GM21367 (cell line): Measurements from ENCODE around the gene SHF.

Experiments
- ATAC-seq: cut with Tn5 transposase; IDR thresholded peaks from one replicate; pipeline ENCODE4 v1.9.1; 2021; ENCODE audit not compliant: unreplicated experiment

The SHF gene

DNA sequence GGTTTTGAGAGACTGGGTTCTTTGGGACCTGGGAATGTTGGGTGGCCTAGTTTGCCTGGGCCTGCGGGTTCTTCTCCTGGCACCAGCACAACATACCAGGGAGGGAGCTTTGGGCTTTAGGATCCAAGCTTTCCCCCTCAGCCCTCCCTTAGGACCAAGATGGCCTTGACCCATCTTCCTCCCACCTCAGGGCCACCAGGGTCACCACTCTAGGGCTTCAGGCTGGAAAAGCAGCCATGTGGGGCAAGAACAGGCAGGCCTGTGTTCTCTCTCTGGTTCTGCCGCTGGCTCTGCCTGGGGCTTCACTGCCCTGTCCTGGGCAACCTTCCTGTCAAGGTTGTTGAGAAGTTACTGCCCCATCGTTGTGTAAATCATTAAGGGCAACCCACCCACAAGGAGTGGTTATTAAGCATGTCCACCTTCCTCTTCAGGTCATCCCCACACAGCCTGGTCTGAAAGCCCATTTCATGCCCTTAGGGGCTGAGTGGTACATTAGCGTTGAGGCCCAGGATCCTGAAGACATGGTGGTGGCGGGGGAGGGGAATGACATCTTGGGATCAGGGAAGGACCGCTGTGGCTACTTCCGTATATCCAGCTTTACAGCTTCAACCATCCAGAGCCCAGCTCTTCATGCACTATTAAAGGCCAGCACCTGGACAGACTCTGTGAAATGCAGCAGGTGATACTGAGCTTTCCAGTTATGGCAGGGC is 57.3 kb downstream of the SHF start:
- ATAC-seq = no peak

DNA sequence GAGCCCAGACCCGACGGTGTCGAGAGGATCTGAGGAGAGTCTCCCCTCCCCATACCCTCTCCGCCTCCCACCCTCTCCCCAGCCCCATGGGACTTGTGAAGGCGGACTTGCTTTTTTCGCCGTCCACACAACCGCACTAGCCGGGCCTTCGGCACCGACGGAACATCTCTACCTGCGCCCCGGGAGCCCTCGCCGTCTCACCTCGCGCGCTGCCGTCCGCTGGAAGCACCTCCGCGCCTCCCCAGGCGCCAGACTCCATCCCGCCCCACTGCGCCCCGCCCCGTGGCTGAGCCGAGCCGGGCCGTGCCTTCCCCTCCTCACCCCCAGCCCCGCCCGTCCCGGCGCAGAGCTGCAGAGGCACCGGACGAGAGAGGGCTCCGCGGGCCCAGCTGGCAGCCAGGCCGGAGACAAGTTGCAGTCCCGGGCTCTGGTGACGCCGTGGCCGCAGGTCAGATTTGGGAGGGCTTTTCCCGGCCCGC is 58.1 kb downstream of the SHF start, which contains the start of the genes DUOX1 and DUOXA1:
DUOX1 (plus strand) TSS at position 344 of the 479 bp plus-strand sequence. CDS start 1,973 bp downstream, outside the sequence.
DUOXA1 (minus strand) TSS at position 229 of the 479 bp plus-strand sequence. CDS start 6,865 bp downstream, outside the sequence.
- no peak for ATAC-seq

DNA sequence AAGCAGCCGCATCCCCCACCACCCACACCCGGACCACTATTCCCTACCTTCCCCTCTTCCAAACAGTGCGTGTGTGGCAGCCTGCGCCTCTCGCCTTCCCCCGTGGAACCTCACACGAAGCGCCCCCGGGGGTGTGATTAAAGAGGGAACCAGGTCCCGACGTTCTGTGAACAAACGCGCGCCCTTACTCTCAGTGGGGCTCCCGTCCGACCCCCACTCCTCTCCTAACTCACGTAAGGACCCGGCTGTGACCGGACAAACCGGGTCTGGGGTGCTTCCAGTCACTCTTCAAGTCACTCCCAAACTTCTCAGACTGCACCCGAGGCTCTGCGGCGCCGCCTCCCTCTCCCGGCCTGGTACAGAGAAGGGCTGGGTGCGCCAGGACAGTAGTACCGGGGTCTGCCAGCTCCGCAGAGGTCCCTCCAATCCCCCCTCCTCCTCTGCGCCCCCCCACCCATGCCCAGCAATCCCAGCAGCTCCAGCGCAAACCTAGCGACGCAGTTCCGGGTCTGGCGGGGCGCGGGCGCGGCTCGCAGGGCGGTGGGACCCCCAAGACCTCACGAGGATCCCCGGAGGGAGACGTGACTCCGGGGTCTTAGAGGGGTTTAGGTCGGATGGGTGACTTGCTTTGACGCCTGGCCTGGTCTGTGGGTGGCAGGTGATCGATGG is 58.7 kb downstream of the SHF start:
- no peak for ATAC-seq

DNA sequence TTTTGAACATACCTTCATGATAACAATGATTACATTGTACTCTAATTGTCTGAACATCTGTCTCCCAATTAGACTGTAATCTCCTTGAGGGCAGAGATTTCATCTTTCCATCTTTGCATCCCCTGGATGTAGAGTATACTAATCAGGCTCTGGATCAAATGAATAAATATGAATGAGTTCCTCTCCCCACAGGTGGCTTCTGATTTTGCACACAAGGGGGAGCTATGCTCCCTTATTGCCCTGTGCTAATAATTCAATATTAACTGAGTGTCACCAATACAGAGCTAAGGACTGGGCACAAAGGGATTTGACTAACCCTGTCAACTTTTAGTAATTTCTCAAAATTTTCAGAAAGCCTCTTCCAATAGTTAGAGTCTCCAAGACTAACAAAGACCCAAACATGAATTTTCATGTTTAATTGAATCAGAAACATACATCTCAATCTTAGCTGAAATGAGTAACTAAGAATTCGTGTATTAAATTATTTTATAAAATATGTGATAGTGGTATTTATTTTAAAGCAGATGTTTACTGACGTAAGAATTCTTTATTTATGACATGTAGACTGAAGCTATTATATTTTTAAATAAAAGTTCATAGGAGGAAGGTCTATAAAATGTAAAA is 61.1 kb downstream of the SHF start:
- ATAC-seq = no peak

DNA sequence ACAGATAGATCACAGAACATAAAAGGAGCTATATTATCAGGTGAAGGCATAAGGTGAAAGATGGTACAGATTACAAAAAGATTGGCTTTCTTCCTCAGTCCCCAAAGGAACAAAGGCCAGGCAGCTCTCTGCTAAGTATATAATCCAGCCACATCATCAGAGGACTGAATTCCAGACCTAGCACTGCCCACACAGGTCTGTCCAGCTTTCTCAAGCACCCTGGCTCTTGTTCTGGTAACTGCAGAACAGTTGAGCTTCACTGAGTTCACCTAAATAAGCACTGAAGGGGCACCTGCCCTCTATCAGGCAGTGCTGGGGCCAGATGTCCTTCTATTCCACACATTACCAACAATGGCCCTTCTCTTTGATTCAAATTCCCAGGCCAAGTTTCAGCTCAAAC is 64.4 kb downstream of the SHF start:
- no peak for ATAC-seq

DNA sequence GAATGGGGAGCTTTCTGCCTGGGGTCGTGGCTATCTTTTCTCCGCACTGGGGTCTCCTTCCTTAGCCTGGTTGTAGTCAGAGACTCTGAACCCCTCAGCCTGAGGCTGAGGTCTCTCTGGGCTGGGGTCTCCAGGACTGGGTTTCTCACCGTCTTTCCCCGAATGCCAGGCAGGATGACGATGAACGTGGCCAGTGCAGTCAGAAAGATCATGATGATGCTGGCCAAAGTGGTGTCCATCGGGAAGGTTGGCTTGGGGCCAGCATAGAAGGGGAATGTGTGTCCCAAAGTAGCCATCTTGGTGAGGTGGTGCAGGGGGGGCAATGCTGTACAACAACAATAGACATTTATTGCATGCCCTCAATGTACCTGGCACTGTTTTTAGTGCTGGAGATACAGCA is 65.0 kb downstream of the SHF start:
- no peak for ATAC-seq

DNA sequence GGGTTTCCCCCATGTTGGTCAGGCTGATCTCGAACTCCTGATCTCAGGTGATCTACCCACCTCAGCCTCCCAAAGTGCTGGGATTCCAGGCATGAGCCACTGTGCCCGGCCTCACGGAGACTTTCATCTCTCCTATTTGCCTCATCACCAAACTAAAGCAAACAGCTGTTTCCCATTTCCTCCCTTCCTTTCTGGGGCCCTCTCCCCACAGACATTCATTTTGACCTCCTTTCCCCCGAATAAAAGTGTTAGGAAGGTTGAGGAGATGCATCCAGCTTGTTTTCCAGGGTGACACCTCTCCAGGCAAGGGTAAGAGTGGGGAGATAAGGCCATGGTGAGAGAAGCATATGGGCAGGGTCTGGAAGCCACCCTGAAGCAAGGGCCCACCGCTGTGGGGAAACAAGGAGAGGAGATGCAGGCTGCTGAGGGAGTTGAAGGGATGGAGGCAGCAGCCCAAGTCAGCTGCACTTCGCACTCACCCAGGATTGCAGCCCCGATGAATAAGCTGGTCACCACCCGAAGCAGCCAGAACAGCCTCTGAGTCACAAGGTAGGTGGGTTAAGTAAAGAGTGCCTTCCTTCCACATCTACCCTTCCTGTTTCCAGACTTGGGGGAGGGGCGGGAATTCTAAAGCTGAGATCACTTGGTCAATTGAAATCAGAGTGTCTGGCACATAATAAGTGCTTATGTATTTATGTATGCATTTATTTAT is 65.9 kb downstream of the SHF start:
- no peak for ATAC-seq

DNA sequence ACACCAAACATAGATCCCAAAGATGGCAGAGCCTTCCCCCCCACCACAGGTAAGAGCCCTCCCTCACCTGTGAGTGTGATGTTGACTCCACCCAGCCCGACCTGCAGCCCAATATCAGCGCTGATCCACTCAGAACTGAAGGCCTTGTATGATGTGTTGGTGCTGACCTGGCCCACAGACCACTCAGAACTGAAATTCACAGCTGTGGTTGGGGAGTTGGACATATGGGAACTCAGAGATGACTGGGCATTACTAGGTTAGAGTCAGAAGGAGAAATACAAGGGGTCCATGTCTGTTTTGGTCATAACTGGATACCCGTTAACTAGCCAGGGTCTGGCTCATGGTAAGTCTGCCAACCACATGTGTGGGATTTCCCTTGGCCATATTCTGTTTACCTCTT is 66.7 kb downstream of the SHF start:
- no peak for ATAC-seq

DNA sequence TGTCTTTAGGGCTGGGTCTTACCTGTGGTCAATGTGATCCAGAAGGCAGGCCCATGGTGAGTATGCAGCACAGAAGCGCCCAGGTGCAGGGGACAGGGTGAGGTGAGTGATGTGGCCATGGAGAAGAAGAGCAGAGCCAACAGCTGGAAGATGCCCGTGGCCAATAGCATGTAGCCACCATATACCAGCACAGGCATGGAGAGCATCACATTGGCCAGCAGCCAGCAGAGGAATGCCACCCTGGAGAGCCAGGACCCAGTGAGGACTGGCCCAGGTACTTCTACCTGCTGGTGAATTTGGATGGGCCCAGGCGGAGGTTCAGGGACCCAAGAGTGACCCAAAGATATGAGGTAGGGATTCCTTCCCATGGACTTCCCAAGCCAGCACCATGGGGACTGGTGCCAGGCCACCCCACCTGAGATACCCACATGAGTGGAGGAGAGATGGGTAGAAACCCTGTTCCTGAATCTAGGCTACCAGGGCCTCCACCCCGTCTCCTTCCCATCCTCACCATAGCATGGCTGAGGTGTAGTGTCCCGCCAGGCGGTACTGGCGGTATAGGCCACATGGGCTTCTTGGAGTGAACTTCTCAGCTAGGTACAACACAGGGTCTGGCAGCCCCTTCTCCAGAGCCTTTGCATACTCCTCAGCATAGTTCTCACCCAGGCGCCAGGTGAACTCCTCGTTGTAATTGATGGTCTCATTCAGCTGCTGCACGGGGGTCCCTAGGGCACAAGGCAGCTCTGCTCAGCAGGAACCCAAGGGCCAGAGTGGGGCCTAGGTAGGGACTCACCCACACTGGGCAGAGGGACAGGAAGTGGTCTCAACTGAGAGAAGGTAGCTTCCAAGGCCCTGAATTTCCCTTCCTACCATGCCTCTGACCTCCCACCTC is 67.4 kb downstream of the SHF start:
- ATAC-seq = no peak

DNA sequence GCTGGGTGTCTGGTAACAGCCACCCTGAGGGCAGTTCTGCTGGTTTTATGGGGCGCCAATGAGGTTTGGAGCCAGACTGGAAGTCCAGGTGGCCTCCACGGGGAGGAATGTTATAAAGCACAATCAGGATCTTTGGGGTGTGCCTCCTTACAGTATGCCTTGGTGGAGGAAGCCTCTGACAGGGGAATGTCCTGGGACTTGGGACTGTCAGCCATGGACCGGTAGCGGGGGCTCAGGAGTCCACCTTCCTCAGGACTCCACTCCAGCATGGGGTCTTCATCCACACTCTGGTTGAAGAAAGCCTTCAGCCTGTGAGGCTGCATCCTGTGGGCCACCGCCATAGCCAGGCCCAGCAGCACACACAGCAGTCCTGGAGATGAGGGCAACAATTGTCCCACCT is 68.8 kb downstream of the SHF start:
- no peak for ATAC-seq

DNA sequence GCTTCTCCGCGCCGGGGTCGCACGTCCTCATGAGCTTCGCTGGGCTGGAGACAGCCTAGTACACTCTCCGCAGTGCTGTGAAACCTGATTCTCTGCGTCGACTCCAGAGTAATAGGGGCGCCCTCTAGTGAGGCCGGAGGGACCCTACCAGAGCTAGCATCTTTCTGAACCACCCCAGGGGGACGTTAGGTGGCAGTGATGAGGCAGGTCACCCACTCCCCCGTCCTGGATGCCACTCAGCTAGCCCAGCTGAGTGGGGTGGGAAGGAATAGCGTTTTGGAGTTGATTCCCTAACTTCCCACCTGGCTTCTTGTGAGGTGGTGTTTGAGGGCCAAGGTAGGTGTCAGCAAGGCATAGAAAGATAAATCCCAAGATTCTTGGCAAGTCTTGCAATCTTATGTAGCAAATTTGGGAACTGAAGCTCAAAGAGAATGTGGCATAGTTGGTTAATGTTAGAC is 69.6 kb downstream of the SHF start:
- ATAC-seq = peak; percentile 87

DNA sequence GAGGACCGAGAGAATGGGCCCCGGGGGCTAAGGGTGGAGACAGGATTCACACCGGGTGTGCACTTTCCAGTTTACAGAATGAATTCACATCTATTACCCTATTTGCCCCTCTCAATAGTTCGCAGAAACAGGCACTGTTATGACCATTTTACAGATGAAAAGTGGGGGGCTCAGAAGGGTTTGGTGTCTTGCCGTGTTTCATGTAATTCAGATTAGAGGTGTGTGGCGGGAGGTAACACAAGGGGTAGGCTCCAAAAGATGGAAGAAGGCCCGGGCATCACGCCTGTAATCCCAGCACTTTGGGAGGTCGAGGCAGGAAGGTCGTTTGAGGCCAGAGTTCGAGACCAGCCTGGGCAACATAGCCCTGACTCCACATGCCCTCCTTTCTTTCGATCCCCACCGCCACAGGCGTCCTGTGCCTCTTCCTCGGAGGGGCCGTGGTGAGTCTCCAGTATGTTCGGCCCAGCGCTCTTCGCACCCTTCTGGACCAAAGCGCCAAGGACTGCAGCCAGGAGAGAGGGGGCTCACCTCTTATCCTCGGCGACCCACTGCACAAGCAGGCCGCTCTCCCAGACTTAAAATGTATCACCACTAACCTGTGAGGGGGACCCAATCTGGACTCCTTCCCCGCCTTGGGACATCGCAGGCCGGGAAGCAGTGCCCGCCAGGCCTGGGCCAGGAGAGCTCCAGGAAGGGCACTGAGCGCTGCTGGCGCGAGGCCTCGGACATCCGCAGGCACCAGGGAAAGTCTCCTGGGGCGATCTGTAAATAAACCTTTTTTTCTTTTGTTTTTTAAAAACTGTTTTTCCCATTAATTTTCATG is 70.2 kb downstream of the SHF start:
- no peak for ATAC-seq
